Neural cell (in vitro differentiated cells): ENCODE results near the gene ELFN1. TPM values are rescaled to one million over a fixed set of nuclear protein-coding genes. Genes with fewer than 3 reads are reported as not detected.

ENCODE experiments used
- H2AFZ ChIP-seq: fragments of 200-600, 300-800 bp; sonication (generic), shearing (Covaris generic); 2 replicates; pipeline ENCODE4 v1.6.0; 2014; ENCODE audit warnings: low read depth, mild to moderate bottlenecking, antibody characterized with exemption, low read length, moderate library complexity
- H3F3A ChIP-seq: fragments of 200-600 bp; shearing (Covaris generic); 2 replicates; pipeline ENCODE4 v1.6.1; 2016; ENCODE audit warnings: mild to moderate bottlenecking, moderate library complexity, mixed read lengths, antibody characterized with exemption, low read length; ENCODE audit not compliant: insufficient read depth, poor library complexity, severe bottlenecking
- H3K27ac ChIP-seq: fragments of 200-600, 300-800 bp; sonication (generic), shearing (Covaris generic); 2 replicates; pipeline ENCODE4 v1.5.1; 2014; ENCODE audit warnings: mild to moderate bottlenecking, low read length, moderate library complexity
- H3K27me3 ChIP-seq: fragments of 300-800, 200-600 bp; sonication (generic), shearing (Covaris generic); 2 replicates; pipeline ENCODE4 v1.6.0; 2014; ENCODE audit warnings: mild to moderate bottlenecking, low read depth, low read length, moderate library complexity; ENCODE audit not compliant: insufficient read depth
- H3K36me3 ChIP-seq: fragments of 300-800, 200-600 bp; sonication (generic), shearing (Covaris generic); 2 replicates; pipeline ENCODE4 v1.5.1; 2014; ENCODE audit warnings: mild to moderate bottlenecking, antibody characterized with exemption, low read length, moderate library complexity; ENCODE audit not compliant: insufficient read depth
- H3K4me2 ChIP-seq: fragments of 300-800, 200-600 bp; sonication (generic), shearing (Covaris generic); 2 replicates; pipeline ENCODE4 v1.6.0; 2014; ENCODE audit warnings: mild to moderate bottlenecking, low read length
- H3K4me3 ChIP-seq: fragments of 300-800, 200-600 bp; sonication (generic), shearing (Covaris generic); 2 replicates; pipeline ENCODE4 v1.5.1; 2014; ENCODE audit warnings: mild to moderate bottlenecking, low read length, moderate library complexity
- H3K79me2 ChIP-seq: fragments of 200-600 bp; shearing (Covaris generic); replicated peaks from 2 replicates; pipeline ENCODE4 v1.6.0; 2014; ENCODE audit warnings: mild to moderate bottlenecking, low read length, moderate library complexity; ENCODE audit not compliant: insufficient read depth
- H3K9ac ChIP-seq: fragments of 300-800, 200-600 bp; sonication (generic), shearing (Covaris generic); 2 replicates; pipeline ENCODE4 v1.6.1; 2016; ENCODE audit warnings: mild to moderate bottlenecking, low read length, mixed read lengths
- H3K9me2 ChIP-seq: fragments of 200-600 bp; shearing (Covaris generic); 2 replicates; pipeline ENCODE4 v1.6.1; 2016; ENCODE audit warnings: mild to moderate bottlenecking, low read length, mixed read lengths; ENCODE audit not compliant: insufficient read depth
- H3K9me3 ChIP-seq: fragments of 200-600, 300-800 bp; sonication (generic), shearing (Covaris generic); 2 replicates; pipeline ENCODE4 v1.6.1; 2016; ENCODE audit warnings: mild to moderate bottlenecking, mixed run types, low read length, moderate library complexity, mixed read lengths
- H4K20me1 ChIP-seq: fragments of 200-600 bp; shearing (Covaris generic); 2 replicates; pipeline ENCODE4 v1.6.1; 2016; ENCODE audit warnings: mild to moderate bottlenecking, mixed run types; ENCODE audit not compliant: insufficient read depth
- CTCF ChIP-seq: fragments of 450-650 bp; IDR thresholded peaks from 2 replicates; pipeline ENCODE4 v1.5.1; 2014; ENCODE audit warnings: antibody characterized with exemption, mild to moderate bottlenecking, moderate library complexity; ENCODE audit not compliant: poor library complexity, severe bottlenecking
- EP300 ChIP-seq: fragments of 450-650 bp; conservative IDR thresholded peaks from 2 replicates; pipeline ENCODE4 v1.6.1; 2014; ENCODE audit warnings: antibody characterized with exemption, mild to moderate bottlenecking, moderate library complexity; ENCODE audit not compliant: poor library complexity, severe bottlenecking
- EZH2 ChIP-seq: fragments of 200-600, 300-800 bp; shearing (Covaris generic), sonication (generic); IDR thresholded peaks from 2 replicates; pipeline ENCODE4 v1.6.1; 2014; ENCODE audit warnings: antibody characterized with exemption, low read length, borderline replicate concordance, mild to moderate bottlenecking; ENCODE audit not compliant: insufficient read depth, poor library complexity, severe bottlenecking
- MXI1 ChIP-seq: fragments of 450-650 bp; conservative IDR thresholded peaks from 2 replicates; pipeline ENCODE4 v1.6.1; 2014; ENCODE audit warnings: antibody characterized with exemption, mild to moderate bottlenecking; ENCODE audit not compliant: poor library complexity, severe bottlenecking
- POLR2AphosphoS5 ChIP-seq: IDR thresholded peaks from 2 replicates; pipeline ENCODE4 v1.6.1; 2012
- RAD21 ChIP-seq: fragments of 450-650 bp; conservative IDR thresholded peaks from 2 replicates; pipeline ENCODE4 v1.6.1; 2014; ENCODE audit warnings: antibody characterized with exemption, mild to moderate bottlenecking, moderate library complexity
- REST ChIP-seq: IDR thresholded peaks from 2 replicates; pipeline ENCODE4 v1.6.1; 2012; ENCODE audit warnings: borderline replicate concordance
- SMC3 ChIP-seq: fragments of 450-650 bp; conservative IDR thresholded peaks from 2 replicates; pipeline ENCODE4 v1.6.1; 2014; ENCODE audit warnings: antibody characterized with exemption, mild to moderate bottlenecking, moderate library complexity; ENCODE audit not compliant: poor library complexity
- TAF1 ChIP-seq: IDR thresholded peaks from 2 replicates; pipeline ENCODE4 v1.6.1; 2012; ENCODE audit warnings: low read depth
- polyA plus RNA-seq: library from polyadenylated mRNA; depleted of rRNA; stranded (reverse); fragments of >200 nt; gene quantifications from 2 replicates; pipeline ENCODE4 v1.2.3, GENCODE V29; 2014

The ELFN1 gene
- polyA plus RNA-seq, 1 donor from 2014 or later = 11.8 TPM

GRCh38 chr7:1770331-1770730, 100.3 kb downstream of the ELFN1 start:
- no peak overlapping the region for H3K9ac ChIP-seq
- H3K79me2 ChIP-seq = no peaks in the 10 kb centered on the region
- no peak overlapping the region for H3K4me2 ChIP-seq
- no peaks in the 10 kb centered on the region for H3K36me3 ChIP-seq
- H3K4me3 ChIP-seq = no peak overlapping the region
- no peaks in the 10 kb centered on the region for H4K20me1 ChIP-seq
- no peaks in the 10 kb centered on the region for H3F3A ChIP-seq
- H3K9me3 ChIP-seq = no peaks in the 10 kb centered on the region
- H3K27ac ChIP-seq = no peak overlapping the region
- no peaks in the 10 kb centered on the region for H3K27me3 ChIP-seq
- H3K9me2 ChIP-seq = no peaks in the 10 kb centered on the region
- TF ChIP-seq EP300 = no peak
- TF ChIP-seq EZH2 = no peak
- no peak for TF ChIP-seq MXI1
- TF ChIP-seq RAD21 = no peak
- no peak for TF ChIP-seq CTCF
- TF ChIP-seq REST = no peak
- TF ChIP-seq TAF1 = no peak
- TF ChIP-seq POLR2AphosphoS5 = no peak
- no peak for TF ChIP-seq SMC3
- no peak overlapping the region for H2AFZ ChIP-seq

GRCh38 chr7:1775389-1775788, 105.3 kb downstream of the ELFN1 start:
- H4K20me1 ChIP-seq = no peaks in the 10 kb centered on the region
- no peak overlapping the region for H3K4me3 ChIP-seq
- H3K27me3 ChIP-seq = no peaks in the 10 kb centered on the region
- no peak overlapping the region for H3K4me2 ChIP-seq
- no peaks in the 10 kb centered on the region for H3K9me2 ChIP-seq
- H3F3A ChIP-seq = no peaks in the 10 kb centered on the region
- H3K36me3 ChIP-seq = no peaks in the 10 kb centered on the region
- H3K27ac ChIP-seq = no peak overlapping the region
- no peaks in the 10 kb centered on the region for H3K79me2 ChIP-seq
- H3K9me3 ChIP-seq = no peaks in the 10 kb centered on the region
- H2AFZ ChIP-seq = no peak overlapping the region
- no peak overlapping the region for H3K9ac ChIP-seq
- TF ChIP-seq EP300 (no peak), SMC3 (no peak), POLR2AphosphoS5 (no peak), EZH2 (no peak), REST (no peak), TAF1 (no peak), CTCF (no peak), MXI1 (no peak), RAD21 (no peak)
